Measurements from ENCODE around the gene LARGE2. TPM values are rescaled to one million over a fixed set of nuclear protein-coding genes. Genes with fewer than 3 reads are reported as not detected.

Gene LARGE2
- total and polyA plus RNA-seq, 2 experiments from 2014 or later: 89.8 to 107 TPM

DNA sequence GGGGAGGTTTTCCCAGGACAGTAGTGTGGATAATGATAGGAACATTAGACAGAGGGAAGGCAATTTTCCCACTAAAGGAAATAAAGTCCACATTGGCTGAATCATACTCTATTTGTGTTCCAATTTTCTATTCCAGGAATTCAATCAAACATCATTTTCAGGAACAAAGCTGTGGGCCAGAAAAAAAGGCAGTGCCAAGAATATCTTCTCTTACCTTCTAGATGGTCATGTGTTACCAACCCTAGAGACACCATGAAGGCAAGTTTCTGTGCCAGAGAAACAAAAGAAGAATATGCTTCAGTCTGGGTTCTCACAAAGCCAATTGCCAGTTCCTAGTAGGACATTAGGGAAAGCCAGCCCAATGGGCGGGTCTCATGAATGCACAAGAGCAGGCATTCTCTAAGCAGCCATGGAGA, 27.5 kb downstream of the LARGE2 start:
- H3K4me3 ChIP-seq: no peak overlapping the region
- no peak for ATAC-seq
- peaks cover 13% of the 10 kb centered on the region for H3K36me3 ChIP-seq (ENCODE audit: insufficient read depth)
- H2AFZ ChIP-seq: no peak overlapping the region
- TF ChIP-seq ZNF331 (CRISPR knock-in tag; IDR thresholded peaks at IDR 0.05; ENCODE audit: low read depth) (no peak), STAT1 (IDR thresholded peaks at IDR 0.05; ENCODE audit: unreplicated experiment) (no peak), EZH2phosphoT487 (IDR thresholded peaks at IDR 0.05; ENCODE audit: unreplicated experiment) (no peak), JUNB (IDR thresholded peaks at IDR 0.05; ENCODE audit: unreplicated experiment) (no peak), NANOG (IDR thresholded peaks at IDR 0.05; ENCODE audit: borderline replicate concordance) (no peak), POLR2AphosphoS5 (IDR thresholded peaks at IDR 0.05; ENCODE audit: low read depth) (no peak), ZNF114 (CRISPR knock-in tag; IDR thresholded peaks at IDR 0.05) (no peak)
- TF ChIP-seq, protein P1, sequence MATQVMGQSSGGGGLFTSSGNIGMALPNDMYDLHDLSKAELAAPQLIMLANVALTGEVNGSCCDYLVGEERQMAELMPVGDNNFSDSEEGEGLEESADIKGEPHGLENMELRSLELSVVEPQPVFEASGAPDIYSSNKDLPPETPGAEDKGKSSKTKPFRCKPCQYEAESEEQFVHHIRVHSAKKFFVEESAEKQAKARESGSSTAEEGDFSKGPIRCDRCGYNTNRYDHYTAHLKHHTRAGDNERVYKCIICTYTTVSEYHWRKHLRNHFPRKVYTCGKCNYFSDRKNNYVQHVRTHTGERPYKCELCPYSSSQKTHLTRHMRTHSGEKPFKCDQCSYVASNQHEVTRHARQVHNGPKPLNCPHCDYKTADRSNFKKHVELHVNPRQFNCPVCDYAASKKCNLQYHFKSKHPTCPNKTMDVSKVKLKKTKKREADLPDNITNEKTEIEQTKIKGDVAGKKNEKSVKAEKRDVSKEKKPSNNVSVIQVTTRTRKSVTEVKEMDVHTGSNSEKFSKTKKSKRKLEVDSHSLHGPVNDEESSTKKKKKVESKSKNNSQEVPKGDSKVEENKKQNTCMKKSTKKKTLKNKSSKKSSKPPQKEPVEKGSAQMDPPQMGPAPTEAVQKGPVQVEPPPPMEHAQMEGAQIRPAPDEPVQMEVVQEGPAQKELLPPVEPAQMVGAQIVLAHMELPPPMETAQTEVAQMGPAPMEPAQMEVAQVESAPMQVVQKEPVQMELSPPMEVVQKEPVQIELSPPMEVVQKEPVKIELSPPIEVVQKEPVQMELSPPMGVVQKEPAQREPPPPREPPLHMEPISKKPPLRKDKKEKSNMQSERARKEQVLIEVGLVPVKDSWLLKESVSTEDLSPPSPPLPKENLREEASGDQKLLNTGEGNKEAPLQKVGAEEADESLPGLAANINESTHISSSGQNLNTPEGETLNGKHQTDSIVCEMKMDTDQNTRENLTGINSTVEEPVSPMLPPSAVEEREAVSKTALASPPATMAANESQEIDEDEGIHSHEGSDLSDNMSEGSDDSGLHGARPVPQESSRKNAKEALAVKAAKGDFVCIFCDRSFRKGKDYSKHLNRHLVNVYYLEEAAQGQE (IDR thresholded peaks at IDR 0.05; ENCODE audit: unreplicated experiment): no peak
- TF ChIP-seq, protein P2, sequence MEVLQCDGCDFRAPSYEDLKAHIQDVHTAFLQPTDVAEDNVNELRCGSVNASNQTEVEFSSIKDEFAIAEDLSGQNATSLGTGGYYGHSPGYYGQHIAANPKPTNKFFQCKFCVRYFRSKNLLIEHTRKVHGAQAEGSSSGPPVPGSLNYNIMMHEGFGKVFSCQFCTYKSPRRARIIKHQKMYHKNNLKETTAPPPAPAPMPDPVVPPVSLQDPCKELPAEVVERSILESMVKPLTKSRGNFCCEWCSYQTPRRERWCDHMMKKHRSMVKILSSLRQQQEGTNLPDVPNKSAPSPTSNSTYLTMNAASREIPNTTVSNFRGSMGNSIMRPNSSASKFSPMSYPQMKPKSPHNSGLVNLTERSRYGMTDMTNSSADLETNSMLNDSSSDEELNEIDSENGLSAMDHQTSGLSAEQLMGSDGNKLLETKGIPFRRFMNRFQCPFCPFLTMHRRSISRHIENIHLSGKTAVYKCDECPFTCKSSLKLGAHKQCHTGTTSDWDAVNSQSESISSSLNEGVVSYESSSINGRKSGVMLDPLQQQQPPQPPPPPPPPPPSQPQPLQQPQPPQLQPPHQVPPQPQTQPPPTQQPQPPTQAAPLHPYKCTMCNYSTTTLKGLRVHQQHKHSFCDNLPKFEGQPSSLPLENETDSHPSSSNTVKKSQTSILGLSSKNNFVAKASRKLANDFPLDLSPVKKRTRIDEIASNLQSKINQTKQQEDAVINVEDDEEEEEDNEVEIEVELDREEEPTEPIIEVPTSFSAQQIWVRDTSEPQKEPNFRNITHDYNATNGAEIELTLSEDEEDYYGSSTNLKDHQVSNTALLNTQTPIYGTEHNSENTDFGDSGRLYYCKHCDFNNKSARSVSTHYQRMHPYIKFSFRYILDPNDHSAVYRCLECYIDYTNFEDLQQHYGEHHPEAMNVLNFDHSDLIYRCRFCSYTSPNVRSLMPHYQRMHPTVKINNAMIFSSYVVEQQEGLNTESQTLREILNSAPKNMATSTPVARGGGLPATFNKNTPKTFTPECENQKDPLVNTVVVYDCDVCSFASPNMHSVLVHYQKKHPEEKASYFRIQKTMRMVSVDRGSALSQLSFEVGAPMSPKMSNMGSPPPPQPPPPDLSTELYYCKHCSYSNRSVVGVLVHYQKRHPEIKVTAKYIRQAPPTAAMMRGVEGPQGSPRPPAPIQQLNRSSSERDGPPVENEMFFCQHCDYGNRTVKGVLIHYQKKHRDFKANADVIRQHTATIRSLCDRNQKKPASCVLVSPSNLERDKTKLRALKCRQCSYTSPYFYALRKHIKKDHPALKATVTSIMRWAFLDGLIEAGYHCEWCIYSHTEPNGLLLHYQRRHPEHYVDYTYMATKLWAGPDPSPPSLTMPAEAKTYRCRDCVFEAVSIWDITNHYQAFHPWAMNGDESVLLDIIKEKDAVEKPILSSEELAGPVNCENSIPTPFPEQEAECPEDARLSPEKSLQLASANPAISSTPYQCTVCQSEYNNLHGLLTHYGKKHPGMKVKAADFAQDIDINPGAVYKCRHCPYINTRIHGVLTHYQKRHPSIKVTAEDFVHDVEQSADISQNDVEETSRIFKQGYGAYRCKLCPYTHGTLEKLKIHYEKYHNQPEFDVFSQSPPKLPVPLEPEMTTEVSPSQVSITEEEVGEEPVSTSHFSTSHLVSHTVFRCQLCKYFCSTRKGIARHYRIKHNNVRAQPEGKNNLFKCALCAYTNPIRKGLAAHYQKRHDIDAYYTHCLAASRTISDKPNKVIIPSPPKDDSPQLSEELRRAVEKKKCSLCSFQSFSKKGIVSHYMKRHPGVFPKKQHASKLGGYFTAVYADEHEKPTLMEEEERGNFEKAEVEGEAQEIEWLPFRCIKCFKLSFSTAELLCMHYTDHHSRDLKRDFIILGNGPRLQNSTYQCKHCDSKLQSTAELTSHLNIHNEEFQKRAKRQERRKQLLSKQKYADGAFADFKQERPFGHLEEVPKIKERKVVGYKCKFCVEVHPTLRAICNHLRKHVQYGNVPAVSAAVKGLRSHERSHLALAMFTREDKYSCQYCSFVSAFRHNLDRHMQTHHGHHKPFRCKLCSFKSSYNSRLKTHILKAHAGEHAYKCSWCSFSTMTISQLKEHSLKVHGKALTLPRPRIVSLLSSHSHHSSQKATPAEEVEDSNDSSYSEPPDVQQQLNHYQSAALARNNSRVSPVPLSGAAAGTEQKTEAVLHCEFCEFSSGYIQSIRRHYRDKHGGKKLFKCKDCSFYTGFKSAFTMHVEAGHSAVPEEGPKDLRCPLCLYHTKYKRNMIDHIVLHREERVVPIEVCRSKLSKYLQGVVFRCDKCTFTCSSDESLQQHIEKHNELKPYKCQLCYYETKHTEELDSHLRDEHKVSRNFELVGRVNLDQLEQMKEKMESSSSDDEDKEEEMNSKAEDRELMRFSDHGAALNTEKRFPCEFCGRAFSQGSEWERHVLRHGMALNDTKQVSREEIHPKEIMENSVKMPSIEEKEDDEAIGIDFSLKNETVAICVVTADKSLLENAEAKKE (CRISPR knock-in tag; IDR thresholded peaks at IDR 0.05): no peak
- TF ChIP-seq, protein P3, sequence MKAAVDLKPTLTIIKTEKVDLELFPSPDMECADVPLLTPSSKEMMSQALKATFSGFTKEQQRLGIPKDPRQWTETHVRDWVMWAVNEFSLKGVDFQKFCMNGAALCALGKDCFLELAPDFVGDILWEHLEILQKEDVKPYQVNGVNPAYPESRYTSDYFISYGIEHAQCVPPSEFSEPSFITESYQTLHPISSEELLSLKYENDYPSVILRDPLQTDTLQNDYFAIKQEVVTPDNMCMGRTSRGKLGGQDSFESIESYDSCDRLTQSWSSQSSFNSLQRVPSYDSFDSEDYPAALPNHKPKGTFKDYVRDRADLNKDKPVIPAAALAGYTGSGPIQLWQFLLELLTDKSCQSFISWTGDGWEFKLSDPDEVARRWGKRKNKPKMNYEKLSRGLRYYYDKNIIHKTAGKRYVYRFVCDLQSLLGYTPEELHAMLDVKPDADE (IDR thresholded peaks at IDR 0.05): no peak
- H3K9me2 ChIP-seq (ENCODE audit: insufficient read depth): no peaks in the 10 kb centered on the region
- Mint-ChIP-seq H3K36me3 (ENCODE audit: low read depth) (peaks cover 14% of the 10 kb centered on the region; the same call in 2 of the 3 replicates), H3K4me3 (no peak overlapping the region), H3K27me3 (ENCODE audit: insufficient read depth, low read depth, poor library complexity) (no peaks in the 10 kb centered on the region), H3K9me3 (no peaks in the 10 kb centered on the region), H3K4me1 (no peaks in the 10 kb centered on the region), H3K27ac (no peak overlapping the region)
- H3K27ac ChIP-seq (ENCODE audit: low read depth): no peak overlapping the region
- H3K79me2 ChIP-seq (replicated peaks; ENCODE audit: insufficient read depth): no peaks in the 10 kb centered on the region
- no peaks in the 10 kb centered on the region for H3F3A ChIP-seq (replicated peaks; ENCODE audit: low read depth)
- H3K27me3 ChIP-seq (ENCODE audit: insufficient read depth): no peaks in the 10 kb centered on the region
- no peak overlapping the region for H3K4me2 ChIP-seq
- no peaks in the 10 kb centered on the region for H4K20me1 ChIP-seq (replicated peaks; ENCODE audit: insufficient read depth)
- DNase-seq (ENCODE audit: low spot score): no peak
- H3K4me1 ChIP-seq (ENCODE audit: insufficient read depth): no peaks in the 10 kb centered on the region
